HepG2 (cell line): ENCODE data around the gene ARL5C. TPM values are rescaled to one million over a fixed set of nuclear protein-coding genes. Genes with fewer than 3 reads are reported as not detected.

ENCODE experiments used
- ATAC-seq: fragments of 200-7000 bp; cut with Tn5 transposase; 3 replicates; pipeline ENCODE4 v1.9.1; 2020; ENCODE audit warnings: mild to moderate bottlenecking, moderate library complexity
- BruUV-seq: library from RNA; stranded (reverse); fragments of 400-500 nt; replicated peaks from 2 replicates; lab custom pipeline; 2021; lab: Mats Ljungman, UMichigan
- CTCF ChIA-PET: fragments of 300-600 bp; formaldehyde crosslinking; extraction: SDS; loops from one replicate; lab custom pipeline; 2021; ENCODE audit warnings: low total read pairs, inconsistent platforms, low intra/inter-chr PET ratio; lab: Yijun Ruan, JAX
- POLR2A ChIA-PET: fragments of 350-600 bp; sonication (Branson Sonifier 250); formaldehyde crosslinking; loops from one replicate; lab custom pipeline; 2020; ENCODE audit warnings: antibody characterized with exemption, inconsistent platforms; lab: Yijun Ruan, JAX
- DNase-seq: peaks from one replicate; pipeline ENCODE4 v3.0.0-alpha.2; 2015; ENCODE audit warnings: low spot score
- FAIRE-seq: peaks from 3 replicates; lab custom pipeline; 2011; peaks lifted over from hg19 to GRCh38; lab: Jason Lieb, UNC
- H2AFZ ChIP-seq: one replicate; pipeline ENCODE4 v1.6.1; 2011; ENCODE audit warnings: low read length, inconsistent platforms
- H3K27ac ChIP-seq: fragments of 300-600 bp; 3 replicates; pipeline ENCODE4 v1.8.0; 2011; ENCODE audit warnings: mixed run types, mild to moderate bottlenecking, mixed read lengths, low read length, inconsistent platforms; ENCODE audit not compliant: insufficient read depth; ENCODE audit errors: extremely low read length
- H3K27me3 ChIP-seq, 2 experiments: fragments of 200-600 bp in 1 of 2; 2 replicates in 1 of 2; 3 replicates in 1 of 2; pipeline versions ENCODE4 v1.6.0 to v1.8.0; 2011; ENCODE audit warnings: low read length in 2 of 2, mild to moderate bottlenecking in 2 of 2, moderate library complexity in 2 of 2, inconsistent platforms in 1 of 2; ENCODE audit not compliant: insufficient read depth in 2 of 2, control insufficient read depth in 1 of 2
- H3K36me3 ChIP-seq, 2 experiments: fragments of 200-600 bp in 1 of 2; replicated peaks in 1 of 2; 2 replicates in 1 of 2; 3 replicates in 1 of 2; pipeline versions ENCODE4 v1.5.1 to v1.8.0; 2011; ENCODE audit warnings: low read length in 2 of 2, inconsistent platforms in 1 of 2; ENCODE audit not compliant: insufficient read depth in 2 of 2, control insufficient read depth in 1 of 2
- H3K4me1 ChIP-seq: 2 replicates; pipeline ENCODE4 v1.5.1; 2012; ENCODE audit warnings: low read length, inconsistent platforms; ENCODE audit not compliant: insufficient read depth
- H3K4me2 ChIP-seq: 2 replicates; pipeline ENCODE4 v1.6.0; 2011; ENCODE audit warnings: low read depth, low read length, inconsistent platforms
- H3K4me3 ChIP-seq, 3 experiments: fragments of 200-600 bp in 1 of 3; sonication (generic), shearing (Covaris generic) in 1 of 3; replicated peaks in 1 of 3; 2 replicates each; pipeline ENCODE4 v1.5.1; 2011 to 2016; ENCODE audit warnings: low read length in 3 of 3, inconsistent platforms in 2 of 3, low read depth in 2 of 3, mild to moderate bottlenecking in 2 of 3, control low read depth in 1 of 3, mixed read lengths in 1 of 3; ENCODE audit not compliant: insufficient read depth in 1 of 3
- H3K79me2 ChIP-seq: one replicate; pipeline ENCODE4 v1.6.1; 2011; ENCODE audit warnings: low read length, inconsistent platforms; ENCODE audit not compliant: insufficient read depth
- H3K9ac ChIP-seq: 2 replicates; pipeline ENCODE4 v1.6.0; 2011; ENCODE audit warnings: mild to moderate bottlenecking, low read depth, low read length, inconsistent platforms; ENCODE audit not compliant: insufficient read depth
- H3K9me3 ChIP-seq: 2 replicates; pipeline ENCODE4 v1.5.1; 2012; ENCODE audit warnings: mild to moderate bottlenecking, low read length
- H4K20me1 ChIP-seq: 2 replicates; pipeline ENCODE4 v1.6.0; 2011; ENCODE audit warnings: inconsistent platforms, mild to moderate bottlenecking, low read length, moderate library complexity; ENCODE audit not compliant: insufficient read depth
- DNMT1 ChIP-seq: sonication (generic); formaldehyde crosslinking; IDR thresholded peaks from 2 replicates; pipeline ENCODE4 v1.5.1; 2020; ENCODE audit warnings: mild to moderate bottlenecking, missing genetic modification reagents
- KLF9 ChIP-seq: IDR thresholded peaks from 2 replicates; pipeline ENCODE4 v1.6.1; 2016; ENCODE audit warnings: low read depth
- PHF21A ChIP-seq: sonication (generic); formaldehyde crosslinking; IDR thresholded peaks from 2 replicates; pipeline ENCODE4 v1.5.0; 2020; ENCODE audit warnings: mild to moderate bottlenecking, missing genetic modification reagents
- SP140L ChIP-seq: sonication (generic); formaldehyde crosslinking; IDR thresholded peaks from 2 replicates; pipeline ENCODE4 v1.4.0; 2020; ENCODE audit warnings: missing genetic modification reagents, borderline replicate concordance
- ZNF747 ChIP-seq: sonication (generic); formaldehyde crosslinking; IDR thresholded peaks from 2 replicates; pipeline ENCODE4 v1.8.1; 2023; ENCODE audit warnings: missing genetic modification reagents, mild to moderate bottlenecking, borderline replicate concordance
- ZNF75D ChIP-seq: sonication (generic); formaldehyde crosslinking; IDR thresholded peaks from 2 replicates; pipeline ENCODE4 v1.8.1; 2023; ENCODE audit warnings: missing genetic modification reagents, mild to moderate bottlenecking, borderline replicate concordance
- ZNF777 ChIP-seq: sonication (generic); formaldehyde crosslinking; IDR thresholded peaks from 2 replicates; pipeline ENCODE4 v1.4.0; 2020; ENCODE audit warnings: missing genetic modification reagents
- WGBS: methylation state at CpG from one replicate; pipeline ENCODE4 v1.1.6; 2017; ENCODE audit warnings: low lambda C conversion rate; 5-methylcytosine and 5-hydroxymethylcytosine counted together
- in situ Hi-C: cut with HindIII; loops from 2 replicates; pipeline ENCODE4 v1.10.0; 2017; ENCODE audit warnings: low pct_unique_long_range_greater_than_20kb; ENCODE audit not compliant: extremely low pct_ligation_motif_present
- intact Hi-C: fragments of 100-400 bp; cut with micrococcal nuclease; formaldehyde crosslinking; loops from one replicate; pipeline ENCODE4 v1.10.0; 2022; ENCODE audit not compliant: unreplicated experiment
- polyA plus RNA-seq, 8 experiments: library from polyadenylated mRNA; depleted of rRNA in 3 of 8; stranded (reverse) in 7 of 8; unstranded in 1 of 8; fragments of >200 nt; fragmentation: Illumina TruSeq in 4 of 8; extraction: Trizol in 4 of 8; gene quantifications; 2 replicates each; pipeline versions ENCODE4 v1.2.1 to v1.2.3, GENCODE V29; 2011 to 2016; ENCODE audit warnings: low read depth in 4 of 8, missing spikeins in 1 of 8, mixed read lengths in 1 of 8; ENCODE audit not compliant: insufficient read depth in 1 of 8
- total RNA-seq, 5 experiments: library from RNA; depleted of rRNA; stranded (reverse); fragments of >200 nt; fragmentation: Illumina TruSeq; extraction: Trizol; gene quantifications; 2 replicates each; pipeline ENCODE4 v1.2.3, GENCODE V29; 2016; ENCODE audit warnings: low read depth in 1 of 5
- TF ChIP-seq, protein P1 (sequence below): IDR thresholded peaks from 2 replicates; pipeline ENCODE4 v1.6.1; 2018; ENCODE audit warnings: missing genetic modification reagents, mild to moderate bottlenecking, missing compliant biosample characterization
- TF ChIP-seq, protein P2 (sequence below): sonication (generic); formaldehyde crosslinking; IDR thresholded peaks from 2 replicates; pipeline ENCODE4 v1.4.0; 2020; ENCODE audit warnings: mild to moderate bottlenecking, missing genetic modification reagents
- TF ChIP-seq, protein P3 (sequence below): sonication (generic); formaldehyde crosslinking; IDR thresholded peaks from 2 replicates; pipeline ENCODE4 v1.4.0; 2020; ENCODE audit warnings: missing genetic modification reagents, borderline replicate concordance

ARL5C gene
- total and polyA plus RNA-seq, 2 of the 13 experiments (the other 11 are each of a cell fraction or from before 2014, with no cell fraction given), result not detected

DNA sequence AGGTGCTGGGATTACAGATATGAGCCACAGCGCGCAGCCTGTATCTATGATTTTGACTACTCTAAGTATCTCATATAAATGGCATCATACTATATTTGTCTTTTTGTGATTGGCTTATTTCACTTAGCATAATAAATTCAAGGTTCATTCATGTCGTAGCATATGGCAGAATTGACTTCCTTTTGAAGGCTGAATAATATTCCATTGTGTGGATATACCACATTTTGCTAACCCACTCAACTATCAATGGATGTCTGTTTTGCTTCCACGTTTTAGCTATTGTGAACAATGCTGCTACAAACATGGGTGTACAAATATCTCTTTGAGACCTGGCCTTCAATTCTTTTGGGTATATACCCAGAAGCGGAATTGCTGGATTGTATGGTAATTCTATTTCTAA is 24.7 kb downstream of the ARL5C start (continued):
- no peak for TF ChIP-seq ZNF75D

DNA sequence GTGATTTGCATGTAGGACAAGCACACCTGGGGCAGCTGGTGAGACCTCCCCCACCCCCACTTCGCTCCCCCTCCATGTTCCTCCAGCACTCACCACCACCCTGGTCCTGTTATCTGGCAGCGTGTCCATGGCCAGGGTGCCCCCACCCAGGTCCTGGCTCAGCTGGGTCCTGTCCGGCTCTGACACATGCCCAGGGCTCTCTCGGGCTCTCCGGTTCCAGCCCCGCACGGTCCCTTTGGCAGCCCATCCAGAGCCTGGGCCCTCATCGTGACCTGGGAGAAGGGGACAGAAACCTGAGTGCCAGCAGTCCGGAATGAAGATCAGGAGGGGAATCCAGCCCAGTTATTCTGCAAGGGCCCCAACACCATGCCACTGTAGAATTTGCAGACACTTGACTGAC is 26.4 kb downstream of the ARL5C start:
- no peaks in the 10 kb centered on the region for H3K79me2 ChIP-seq
- 69% methylated on average over 7 of the region's 9 CpGs for WGBS
- CTCF ChIA-PET, result no interaction called here
- POLR2A ChIA-PET, result no interaction called here
- no peaks in the 10 kb centered on the region for H4K20me1 ChIP-seq
- FAIRE-seq, result no peak
- no TSS peak for BruUV-seq
- H3K27ac ChIP-seq, result no peak overlapping the region
- H3K4me1 ChIP-seq, result no peaks in the 10 kb centered on the region
- TF ChIP-seq ZNF747 (CRISPR knock-in tag) (no peak), KLF9 (CRISPR knock-in tag) (no peak), DNMT1 (CRISPR knock-in tag) (no peak), ZNF777 (CRISPR knock-in tag) (no peak), SP140L (CRISPR knock-in tag) (no peak), PHF21A (CRISPR knock-in tag) (no peak)
- TF ChIP-seq, protein P1, sequence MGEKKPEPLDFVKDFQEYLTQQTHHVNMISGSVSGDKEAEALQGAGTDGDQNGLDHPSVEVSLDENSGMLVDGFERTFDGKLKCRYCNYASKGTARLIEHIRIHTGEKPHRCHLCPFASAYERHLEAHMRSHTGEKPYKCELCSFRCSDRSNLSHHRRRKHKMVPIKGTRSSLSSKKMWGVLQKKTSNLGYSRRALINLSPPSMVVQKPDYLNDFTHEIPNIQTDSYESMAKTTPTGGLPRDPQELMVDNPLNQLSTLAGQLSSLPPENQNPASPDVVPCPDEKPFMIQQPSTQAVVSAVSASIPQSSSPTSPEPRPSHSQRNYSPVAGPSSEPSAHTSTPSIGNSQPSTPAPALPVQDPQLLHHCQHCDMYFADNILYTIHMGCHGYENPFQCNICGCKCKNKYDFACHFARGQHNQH (CRISPR knock-in tag), result no peak
- TF ChIP-seq, protein P2, sequence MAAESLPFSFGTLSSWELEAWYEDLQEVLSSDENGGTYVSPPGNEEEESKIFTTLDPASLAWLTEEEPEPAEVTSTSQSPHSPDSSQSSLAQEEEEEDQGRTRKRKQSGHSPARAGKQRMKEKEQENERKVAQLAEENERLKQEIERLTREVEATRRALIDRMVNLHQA (CRISPR knock-in tag), result no peak
- TF ChIP-seq, protein P3, sequence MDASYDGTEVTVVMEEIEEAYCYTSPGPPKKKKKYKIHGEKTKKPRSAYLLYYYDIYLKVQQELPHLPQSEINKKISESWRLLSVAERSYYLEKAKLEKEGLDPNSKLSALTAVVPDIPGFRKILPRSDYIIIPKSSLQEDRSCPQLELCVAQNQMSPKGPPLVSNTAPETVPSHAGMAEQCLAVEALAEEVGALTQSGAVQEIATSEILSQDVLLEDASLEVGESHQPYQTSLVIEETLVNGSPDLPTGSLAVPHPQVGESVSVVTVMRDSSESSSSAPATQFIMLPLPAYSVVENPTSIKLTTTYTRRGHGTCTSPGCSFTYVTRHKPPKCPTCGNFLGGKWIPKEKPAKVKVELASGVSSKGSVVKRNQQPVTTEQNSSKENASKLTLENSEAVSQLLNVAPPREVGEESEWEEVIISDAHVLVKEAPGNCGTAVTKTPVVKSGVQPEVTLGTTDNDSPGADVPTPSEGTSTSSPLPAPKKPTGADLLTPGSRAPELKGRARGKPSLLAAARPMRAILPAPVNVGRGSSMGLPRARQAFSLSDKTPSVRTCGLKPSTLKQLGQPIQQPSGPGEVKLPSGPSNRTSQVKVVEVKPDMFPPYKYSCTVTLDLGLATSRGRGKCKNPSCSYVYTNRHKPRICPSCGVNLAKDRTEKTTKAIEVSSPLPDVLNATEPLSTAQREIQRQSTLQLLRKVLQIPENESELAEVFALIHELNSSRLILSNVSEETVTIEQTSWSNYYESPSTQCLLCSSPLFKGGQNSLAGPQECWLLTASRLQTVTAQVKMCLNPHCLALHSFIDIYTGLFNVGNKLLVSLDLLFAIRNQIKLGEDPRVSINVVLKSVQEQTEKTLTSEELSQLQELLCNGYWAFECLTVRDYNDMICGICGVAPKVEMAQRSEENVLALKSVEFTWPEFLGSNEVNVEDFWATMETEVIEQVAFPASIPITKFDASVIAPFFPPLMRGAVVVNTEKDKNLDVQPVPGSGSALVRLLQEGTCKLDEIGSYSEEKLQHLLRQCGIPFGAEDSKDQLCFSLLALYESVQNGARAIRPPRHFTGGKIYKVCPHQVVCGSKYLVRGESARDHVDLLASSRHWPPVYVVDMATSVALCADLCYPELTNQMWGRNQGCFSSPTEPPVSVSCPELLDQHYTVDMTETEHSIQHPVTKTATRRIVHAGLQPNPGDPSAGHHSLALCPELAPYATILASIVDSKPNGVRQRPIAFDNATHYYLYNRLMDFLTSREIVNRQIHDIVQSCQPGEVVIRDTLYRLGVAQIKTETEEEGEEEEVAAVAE, result no peak
- ATAC-seq, result no peak
- H2AFZ ChIP-seq, result no peak overlapping the region
- intact Hi-C loops (no loop called here), in situ Hi-C loops (no loop called here)
- no peaks in the 10 kb centered on the region for H3K9me3 ChIP-seq
- H3K4me3 ChIP-seq, result no peak overlapping the region
- DNase-seq, result no peak
- H3K27me3 ChIP-seq, result peaks cover 5 to 56% of the 10 kb centered on the region in 2 experiments; a peak in 4 of 5 replicates
- H3K9ac ChIP-seq, result no peak overlapping the region
- no peak overlapping the region for H3K4me2 ChIP-seq
- no peaks in the 10 kb centered on the region for H3K36me3 ChIP-seq
